DMS79 (cell line): ENCODE measurements around the gene DLG2.
"Not testable (repeated sequence)": the region's sequence is repeated elsewhere in the genome, so short reads cannot be mapped to it uniquely, and the experiment has no call there.

Experiments used
- DNase-seq: peaks from one replicate; lab custom pipeline; 2025; lab: John Stamatoyannopoulos, UW

DLG2 gene

GRCh38 chr11:85110246-85110645 lies 516.9 kb downstream of the DLG2 start:
- DNase-seq: not testable (repeated sequence)

DNA sequence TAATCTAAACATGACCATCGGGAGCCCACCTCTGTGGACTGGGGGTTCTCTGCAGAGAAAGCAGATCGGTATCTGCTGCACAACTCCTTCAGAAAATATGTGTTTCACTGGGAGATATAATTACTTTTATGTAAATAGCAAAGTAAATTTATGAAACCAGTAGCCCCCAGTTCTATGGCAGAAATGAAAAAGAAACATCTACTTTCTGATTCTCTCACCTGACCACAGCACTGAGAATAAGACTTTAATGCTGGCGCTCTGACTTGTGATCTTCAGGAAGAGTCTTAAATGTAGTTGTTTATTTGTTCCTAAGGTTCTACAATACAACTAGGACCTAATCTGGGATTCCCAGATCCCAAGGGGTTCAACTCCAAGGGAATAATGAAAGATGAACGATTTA lies 518.0 kb downstream of the DLG2 start:
- no peak for DNase-seq

DNA sequence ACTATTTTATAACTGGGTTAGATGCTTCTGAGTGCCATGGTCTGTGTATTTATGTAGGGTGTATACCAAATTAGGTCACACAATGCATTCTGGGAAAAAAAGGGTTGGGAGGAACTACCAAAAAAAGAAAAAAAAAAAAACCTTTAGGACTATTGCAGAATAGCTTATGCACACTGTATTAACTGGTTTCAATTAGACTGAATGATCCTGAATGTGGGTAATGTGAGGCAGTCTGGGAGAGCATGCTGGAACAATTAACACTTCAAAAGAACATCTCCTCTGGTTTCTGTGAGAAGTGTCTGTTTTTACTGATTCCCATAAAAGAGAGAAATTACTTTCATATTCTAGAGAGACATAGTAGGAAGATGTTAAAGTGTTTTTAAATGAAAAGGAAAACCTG lies 521.3 kb downstream of the DLG2 start:
- DNase-seq: no peak

- no peak for DNase-seq
Observed at GRCh38 chr11:85099522-85099921, 527.6 kb downstream of the DLG2 start.

GRCh38 chr11:85098996-85099395 lies 528.1 kb downstream of the DLG2 start:
- no peak for DNase-seq

DNA sequence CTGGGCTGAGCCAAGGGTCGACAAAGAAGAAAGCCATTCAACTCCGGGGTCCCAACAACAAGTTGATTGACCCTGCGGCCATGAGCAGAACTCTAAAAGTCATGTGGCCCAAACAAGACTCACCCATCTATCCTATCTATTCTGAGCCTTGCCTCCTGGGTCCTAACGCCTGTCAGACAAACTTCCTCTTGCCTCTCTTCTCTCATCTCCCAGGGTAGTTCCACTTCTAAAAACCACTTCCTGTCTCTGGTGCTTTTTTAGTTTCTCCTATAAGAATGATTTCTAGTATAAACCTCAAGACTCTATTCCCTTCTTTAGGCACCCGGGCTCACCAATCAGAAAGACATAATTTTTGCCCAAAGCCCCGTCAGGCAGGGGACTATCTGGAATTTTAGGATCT lies 530.2 kb downstream of the DLG2 start:
- DNase-seq: no peak

GRCh38 chr11:85095239-85095638 lies 531.9 kb downstream of the DLG2 start:
- DNase-seq: no peak

DNA sequence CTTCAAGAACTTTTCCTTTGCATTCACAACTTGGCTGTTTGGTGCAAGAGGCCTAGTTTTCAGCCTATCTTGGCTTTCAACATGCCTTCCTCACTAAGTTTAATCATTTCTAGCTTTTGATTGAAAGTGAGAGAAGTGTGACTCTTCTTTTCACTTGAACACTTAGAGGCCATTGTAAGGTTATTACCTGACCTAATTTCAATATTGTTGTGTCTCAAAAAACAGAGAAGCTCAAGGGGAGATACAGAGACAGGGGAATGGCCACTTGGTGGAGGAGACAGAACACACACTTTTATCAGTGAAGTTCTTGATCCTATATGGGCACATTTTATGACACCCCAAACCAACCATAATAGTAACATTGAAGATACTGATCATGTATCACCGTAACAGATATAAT lies 532.3 kb downstream of the DLG2 start:
- DNase-seq: no peak

- DNase-seq: no peak
Observed at GRCh38 chr11:85089654-85090053, 537.5 kb downstream of the DLG2 start.

DNA sequence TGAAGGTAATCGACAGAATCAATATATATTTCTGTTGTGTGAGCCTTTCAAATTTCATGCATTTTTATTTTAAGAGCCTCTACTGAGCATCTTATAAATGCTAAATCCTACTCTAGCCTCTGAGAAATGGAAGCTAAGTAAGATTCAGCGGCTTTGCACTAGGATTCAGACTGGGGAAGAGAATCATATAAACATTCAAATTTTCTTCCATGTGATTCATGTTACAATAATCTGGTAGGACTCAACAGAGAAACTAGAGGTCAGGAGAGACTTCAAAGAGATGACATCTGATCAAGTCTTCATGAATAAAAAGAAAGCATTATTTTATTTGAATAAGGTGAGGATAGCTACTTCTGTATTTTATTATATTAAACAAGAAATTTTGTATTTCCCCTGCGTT lies 538.9 kb downstream of the DLG2 start:
- DNase-seq: no peak

DNA sequence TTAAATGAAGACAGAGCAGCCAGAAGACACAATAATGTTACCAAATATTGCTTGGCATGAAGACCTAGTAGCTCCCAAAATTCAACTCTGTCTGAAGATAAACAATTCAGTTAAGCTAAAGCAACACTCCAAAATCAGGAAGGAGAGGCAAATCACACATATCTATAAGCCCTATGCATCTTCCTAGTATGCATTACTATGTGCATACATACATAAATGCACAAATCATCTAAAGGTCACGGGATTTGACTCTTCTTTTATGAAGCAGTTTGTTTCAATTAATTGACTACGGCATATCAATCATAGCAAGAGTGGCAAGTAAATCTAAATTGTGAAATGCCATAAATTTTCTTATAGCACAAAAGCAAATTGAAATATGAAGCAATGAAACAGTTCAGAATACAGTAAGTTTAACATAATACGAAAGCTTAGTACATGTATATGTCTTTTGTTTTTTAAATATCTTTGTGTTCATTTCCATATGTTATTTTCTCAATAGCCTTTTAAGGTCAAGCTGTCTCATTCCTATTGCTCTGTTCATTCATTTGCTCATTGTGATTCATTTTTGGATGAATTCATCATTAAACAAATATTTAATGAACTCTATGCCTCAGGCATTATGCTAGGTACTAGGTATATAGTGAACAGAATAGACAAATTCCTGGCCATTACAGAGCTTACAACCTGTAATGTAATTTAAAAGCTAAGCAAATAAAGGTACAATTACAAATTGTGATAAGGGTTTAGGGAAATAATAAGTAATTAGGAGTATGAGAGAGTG lies 540.5 kb downstream of the DLG2 start:
- no peak for DNase-seq

- no peak for DNase-seq
Observed at GRCh38 chr11:85076535-85077330, 550.4 kb downstream of the DLG2 start.

- no peak for DNase-seq
Observed at GRCh38 chr11:85062659-85063058, 564.5 kb downstream of the DLG2 start.

- no peak for DNase-seq
Observed at GRCh38 chr11:85052636-85053035, 574.5 kb downstream of the DLG2 start.

- no peak for DNase-seq
Observed at GRCh38 chr11:85048801-85049200, 578.3 kb downstream of the DLG2 start.

DNA sequence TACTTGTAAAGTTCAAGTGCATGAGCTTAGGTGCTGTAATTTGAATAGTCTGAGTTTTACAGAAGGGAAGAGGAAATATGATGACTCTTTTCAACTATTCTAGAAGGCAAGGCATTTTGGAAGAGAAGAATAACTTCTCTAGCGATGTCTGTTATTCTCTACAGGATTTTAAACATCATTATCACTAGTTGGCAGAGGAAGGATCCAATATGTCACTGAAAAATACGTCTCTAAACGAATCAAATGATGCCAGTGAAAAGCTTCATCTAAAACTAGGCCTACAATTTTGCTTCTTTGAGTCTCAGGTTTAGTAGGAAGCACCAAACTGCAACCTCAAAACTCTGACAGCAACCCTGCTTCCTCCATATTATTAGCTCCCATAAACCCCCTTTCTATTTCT lies 581.4 kb downstream of the DLG2 start:
- DNase-seq: no peak

DNA sequence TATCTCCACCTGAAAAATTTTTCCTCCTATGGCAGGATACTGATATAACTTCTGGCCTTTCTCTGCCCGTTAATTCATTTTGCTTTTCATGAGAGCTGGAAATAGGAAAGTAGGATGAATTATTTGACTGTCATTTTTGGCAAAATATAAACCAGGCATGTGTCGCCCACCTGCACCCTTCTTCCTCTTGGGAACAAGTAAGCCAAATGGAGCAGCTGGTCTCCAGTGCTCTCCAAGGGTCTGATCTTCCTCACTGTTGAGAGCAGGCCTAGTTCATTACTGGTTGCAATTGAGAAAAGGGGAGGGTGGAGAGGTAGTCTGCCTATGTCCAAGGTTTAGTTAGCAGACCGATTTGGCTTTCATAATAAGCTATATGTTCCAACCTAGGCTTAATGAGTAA lies 582.2 kb downstream of the DLG2 start:
- DNase-seq: no peak

GRCh38 chr11:85042361-85042760 lies 584.8 kb downstream of the DLG2 start:
- no peak for DNase-seq

DNA sequence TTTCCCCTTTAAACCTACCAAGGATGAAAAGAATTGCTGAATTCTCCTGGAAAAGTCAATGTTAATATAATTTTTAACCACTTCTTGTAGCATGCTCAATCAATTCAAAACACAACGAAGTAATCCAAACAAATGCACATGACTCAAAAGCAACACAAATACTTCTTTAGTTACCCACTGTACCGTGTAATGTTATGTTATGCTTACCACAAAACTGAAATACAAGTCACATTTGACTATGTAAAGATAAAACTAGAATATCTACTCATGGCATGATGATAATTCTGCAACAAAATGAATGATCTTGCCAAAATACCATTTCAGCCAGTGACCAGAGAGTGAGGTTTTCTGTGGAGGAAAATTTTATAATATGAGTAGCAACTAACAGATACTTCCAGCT lies 587.0 kb downstream of the DLG2 start:
- no peak for DNase-seq

DNA sequence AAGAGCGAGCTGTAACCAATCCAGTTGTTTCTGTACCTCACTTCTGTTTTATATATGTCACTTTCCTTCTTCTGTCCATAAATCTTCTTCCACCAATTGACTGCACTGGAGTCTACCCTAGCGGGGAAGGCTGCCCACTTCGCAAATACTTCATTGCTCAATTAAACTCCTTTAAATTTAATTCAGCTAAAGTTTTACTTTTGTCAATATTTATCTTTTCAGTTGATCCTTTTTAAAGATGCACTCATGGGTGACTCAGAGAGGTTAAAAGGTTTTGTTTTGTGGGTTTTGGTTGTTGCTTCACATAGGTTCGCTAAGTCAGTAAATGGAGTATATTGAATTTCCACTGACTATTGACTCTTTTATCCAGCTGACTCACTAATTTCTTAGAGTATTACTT lies 597.2 kb downstream of the DLG2 start:
- no peak for DNase-seq

- DNase-seq: no peak
Observed at GRCh38 chr11:85028329-85029101, 598.6 kb downstream of the DLG2 start.

DNA sequence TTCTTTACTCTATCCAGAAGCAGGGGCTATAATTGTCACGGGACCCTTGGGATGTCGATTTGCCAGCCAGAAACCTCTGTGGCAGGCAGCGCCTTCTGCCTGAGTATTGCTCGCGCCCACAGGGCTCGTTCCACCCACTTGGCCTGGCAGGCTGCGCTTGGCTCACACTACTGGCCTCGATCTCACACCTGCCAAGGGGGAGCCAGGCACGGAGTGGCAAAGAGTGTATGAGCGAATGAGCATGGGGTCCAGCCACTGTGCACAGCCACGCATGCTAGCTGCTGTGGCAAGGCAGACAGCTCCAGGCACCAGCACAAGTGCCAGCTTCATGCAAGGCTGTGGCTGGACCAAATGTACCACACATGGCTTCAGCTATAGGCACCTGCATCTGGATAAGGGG lies 599.8 kb downstream of the DLG2 start:
- DNase-seq: no peak

GRCh38 chr11:85021058-85021457 lies 606.1 kb downstream of the DLG2 start:
- no peak for DNase-seq
